Measurements from ENCODE around the gene CLIC6.

The CLIC6 gene

DNA sequence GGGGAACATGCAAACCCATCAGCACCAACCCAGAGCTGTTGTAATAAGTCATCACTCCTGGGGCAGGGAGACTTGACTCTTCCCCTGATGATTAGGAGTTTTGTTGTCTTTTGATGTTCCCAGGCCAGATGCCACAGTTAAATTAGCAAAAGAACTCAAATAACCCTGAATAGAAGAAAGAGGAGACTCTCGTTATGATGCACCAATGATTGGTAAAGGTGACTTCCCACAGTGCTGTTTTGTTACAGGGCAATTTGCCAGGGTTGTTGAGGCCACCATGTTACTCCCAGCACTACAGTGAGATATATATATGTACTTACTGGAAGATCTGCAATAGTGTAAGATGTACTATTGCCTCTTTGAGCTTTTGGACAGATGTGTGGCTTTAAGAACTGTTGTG is 29.5 kb upstream of the CLIC6 start:
- Histone ChIP-seq H3K4me1 (ENCODE audit: insufficient read depth, low read length) (no peaks in the 10 kb centered on the region), H3K27ac (ENCODE audit: low read depth, low read length) (no peak overlapping the region), H3K9me3 (ENCODE audit: insufficient read depth, low read depth, low read length) (no peaks in the 10 kb centered on the region), H3K27me3 (ENCODE audit: insufficient read depth, low read length) (no peaks in the 10 kb centered on the region), H3K4me3 (ENCODE audit: low read length) (no peak overlapping the region), H3K36me3 (ENCODE audit: insufficient read depth, low read length) (no peaks in the 10 kb centered on the region), H3K9ac (ENCODE audit: low read depth, low read length) (no peak overlapping the region)
- WGBS: 88% methylated on average over 1 of the region's 1 CpG

DNA sequence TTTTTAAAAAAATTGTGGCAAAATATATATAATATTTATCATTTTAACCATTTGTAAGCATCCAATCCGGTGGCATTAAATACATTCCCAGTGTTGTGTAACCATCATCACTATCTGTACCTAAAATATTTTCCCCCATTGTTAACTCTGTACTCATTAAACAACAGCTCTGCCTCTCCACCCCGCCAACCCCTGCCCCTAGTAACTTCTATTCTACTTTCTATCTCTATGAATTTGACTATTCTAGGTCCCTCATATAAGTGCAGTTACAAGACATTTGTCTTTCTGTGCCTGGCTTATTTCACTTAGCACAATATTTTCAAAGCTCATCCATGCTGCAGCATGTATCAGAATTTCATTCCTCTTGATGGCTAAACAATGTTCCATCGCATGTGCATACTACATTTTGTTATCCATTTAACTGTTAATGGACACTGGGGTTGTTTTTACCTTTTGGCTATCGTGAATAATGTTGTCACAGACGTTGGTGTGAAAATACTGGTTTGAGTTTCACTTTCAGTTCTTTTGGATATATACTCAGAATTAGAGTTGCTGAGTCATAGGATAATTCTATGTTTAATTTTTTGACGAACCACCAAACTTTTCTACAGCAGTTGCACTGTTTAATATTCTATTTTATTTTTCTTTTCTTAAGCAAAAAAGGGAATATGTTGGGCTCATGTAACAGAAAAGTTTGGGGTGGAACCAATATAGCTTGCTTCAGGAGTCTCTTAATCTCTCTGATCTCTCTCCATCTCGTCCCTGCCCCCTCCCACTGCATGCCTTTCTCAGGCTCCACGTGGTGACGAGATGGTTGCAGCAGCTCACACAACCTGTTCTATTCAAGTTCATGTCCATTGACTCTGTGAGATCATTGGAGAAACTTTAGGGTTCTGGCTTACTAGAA is 28.7 kb upstream of the CLIC6 start:
- Histone ChIP-seq H3K9ac (ENCODE audit: low read depth, low read length) (no peak overlapping the region), H3K4me3 (ENCODE audit: low read length) (no peak overlapping the region), H3K9me3 (ENCODE audit: insufficient read depth, low read depth, low read length) (no peaks in the 10 kb centered on the region), H3K4me1 (ENCODE audit: insufficient read depth, low read length) (no peaks in the 10 kb centered on the region), H3K36me3 (ENCODE audit: insufficient read depth, low read length) (no peaks in the 10 kb centered on the region), H3K27me3 (ENCODE audit: insufficient read depth, low read length) (no peaks in the 10 kb centered on the region), H3K27ac (ENCODE audit: low read depth, low read length) (no peak overlapping the region)
- WGBS: 69% methylated on average over 8 of the region's 9 CpGs

DNA sequence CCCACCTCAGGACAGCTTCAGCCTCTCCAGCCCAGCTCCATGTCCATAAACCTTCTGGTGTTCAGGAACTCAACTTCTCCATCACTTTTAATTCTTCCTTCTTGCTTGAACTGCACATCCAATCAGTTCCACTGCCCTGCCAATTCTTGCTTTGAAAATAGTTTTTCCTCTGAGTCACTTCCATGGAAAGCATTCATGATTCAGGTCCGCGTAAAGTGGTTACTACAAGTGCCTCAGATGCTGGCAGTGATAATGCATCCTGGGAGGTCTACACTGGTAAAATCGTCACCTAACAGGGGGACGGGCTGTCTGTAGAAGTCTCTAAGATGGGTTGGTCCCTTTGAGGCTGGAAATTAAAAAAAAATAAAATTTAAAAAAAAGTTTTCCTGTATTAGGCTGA is 27.9 kb upstream of the CLIC6 start:
- Histone ChIP-seq H3K36me3 (ENCODE audit: insufficient read depth, low read length) (no peaks in the 10 kb centered on the region), H3K27ac (ENCODE audit: low read depth, low read length) (no peak overlapping the region), H3K4me1 (ENCODE audit: insufficient read depth, low read length) (no peaks in the 10 kb centered on the region), H3K9ac (ENCODE audit: low read depth, low read length) (no peak overlapping the region), H3K4me3 (ENCODE audit: low read length) (no peak overlapping the region), H3K9me3 (ENCODE audit: insufficient read depth, low read depth, low read length) (no peaks in the 10 kb centered on the region), H3K27me3 (ENCODE audit: insufficient read depth, low read length) (no peaks in the 10 kb centered on the region)
- 89% methylated on average over 4 of the region's 4 CpGs for WGBS

DNA sequence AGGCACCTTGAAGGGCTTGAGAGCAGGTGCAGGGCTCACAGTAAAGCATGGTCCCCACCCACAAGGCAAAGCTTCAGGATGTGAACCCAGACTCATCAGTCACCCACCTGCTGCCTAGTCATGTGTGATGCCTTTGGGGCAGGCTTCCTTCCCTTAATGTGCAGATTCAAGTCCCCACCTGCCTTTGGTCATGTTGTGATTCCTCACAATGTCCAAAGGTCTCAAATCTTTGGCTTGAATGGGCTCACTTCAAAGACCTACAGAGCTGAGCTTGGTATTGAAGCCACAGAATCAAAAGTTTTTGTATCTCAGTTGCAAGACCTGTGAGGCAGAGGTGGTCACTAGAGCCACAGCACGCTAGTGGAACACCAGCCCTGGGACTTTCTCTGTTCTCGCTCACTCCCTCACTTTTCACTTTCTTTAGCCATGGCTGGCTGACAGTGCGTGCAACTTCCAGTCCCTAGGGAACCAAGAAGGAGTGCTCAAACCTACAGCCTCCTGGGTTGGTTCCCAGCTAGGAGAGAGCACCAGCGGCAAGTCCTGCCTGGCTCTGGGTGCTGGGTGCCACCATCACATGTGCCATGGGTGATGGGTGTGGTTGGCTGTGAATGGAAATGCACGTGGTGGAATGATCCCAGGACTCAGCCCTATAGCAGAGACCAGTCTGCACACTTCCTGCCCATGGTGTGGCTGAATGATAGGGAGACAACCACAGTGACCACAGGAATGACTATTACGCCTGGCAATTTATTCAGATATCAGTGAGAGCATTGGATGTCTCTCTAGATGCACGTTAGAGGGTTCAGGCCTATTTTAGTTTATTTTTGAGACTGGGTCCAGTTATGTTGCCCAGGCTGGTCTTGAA is 26.4 kb upstream of the CLIC6 start:
- Histone ChIP-seq H3K4me1 (ENCODE audit: insufficient read depth, low read length) (no peaks in the 10 kb centered on the region), H3K9ac (ENCODE audit: low read depth, low read length) (no peak overlapping the region), H3K9me3 (ENCODE audit: insufficient read depth, low read depth, low read length) (no peaks in the 10 kb centered on the region), H3K4me3 (ENCODE audit: low read length) (no peak overlapping the region), H3K27ac (ENCODE audit: low read depth, low read length) (no peak overlapping the region), H3K36me3 (ENCODE audit: insufficient read depth, low read length) (no peaks in the 10 kb centered on the region), H3K27me3 (ENCODE audit: insufficient read depth, low read length) (peaks cover 2% of the 10 kb centered on the region; the same call in 1 of the 2 replicates)
- 90% methylated on average over 7 of the region's 7 CpGs for WGBS

DNA sequence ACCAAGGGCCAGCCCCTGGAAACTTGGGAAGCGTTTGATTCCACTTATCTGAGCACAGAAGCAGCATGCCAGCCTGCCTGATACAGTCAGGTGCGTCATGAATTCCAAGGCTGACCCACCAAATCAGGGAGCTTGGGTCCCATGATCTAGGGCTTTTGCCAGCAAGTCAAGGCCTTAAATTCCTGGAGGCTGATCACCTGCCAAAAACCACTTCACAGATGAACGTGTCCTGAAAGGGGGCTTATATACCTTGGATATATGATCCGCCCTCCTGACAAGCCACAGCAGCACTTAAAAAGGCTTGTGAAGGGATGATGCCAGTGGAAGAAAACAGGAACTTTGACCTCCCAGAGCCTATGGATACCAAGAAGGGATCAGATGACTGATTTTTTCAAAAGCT is 24.0 kb upstream of the CLIC6 start:
- Histone ChIP-seq H3K9me3 (ENCODE audit: insufficient read depth, low read depth, low read length) (no peaks in the 10 kb centered on the region), H3K4me3 (ENCODE audit: low read length) (no peak overlapping the region), H3K27ac (ENCODE audit: low read depth, low read length) (no peak overlapping the region), H3K9ac (ENCODE audit: low read depth, low read length) (no peak overlapping the region), H3K36me3 (ENCODE audit: insufficient read depth, low read length) (no peaks in the 10 kb centered on the region), H3K27me3 (ENCODE audit: insufficient read depth, low read length) (peaks cover 2% of the 10 kb centered on the region; the same call in 1 of the 2 replicates), H3K4me1 (ENCODE audit: insufficient read depth, low read length) (no peaks in the 10 kb centered on the region)
- 96% methylated on average over 4 of the region's 4 CpGs for WGBS

DNA sequence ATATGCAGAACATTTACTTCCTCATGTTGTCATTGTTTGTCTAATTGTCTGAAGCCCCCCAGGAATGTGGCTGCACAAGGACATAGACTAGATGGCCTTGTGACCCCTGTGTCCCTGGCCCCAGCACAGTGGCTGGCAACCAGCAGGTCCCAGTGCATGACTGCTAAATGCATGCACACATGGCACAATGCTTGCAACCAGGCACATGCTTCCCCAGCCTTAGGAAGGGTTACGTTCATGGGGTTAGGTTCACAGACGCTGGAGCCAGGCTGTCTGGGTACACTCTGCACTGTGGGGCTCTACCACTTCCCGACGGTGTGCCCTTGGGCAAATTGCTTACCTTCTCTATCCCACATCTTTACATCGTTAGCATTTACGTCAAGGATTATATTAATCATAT is 21.2 kb upstream of the CLIC6 start:
- Histone ChIP-seq H3K9ac (ENCODE audit: low read depth, low read length) (no peak overlapping the region), H3K36me3 (ENCODE audit: insufficient read depth, low read length) (no peaks in the 10 kb centered on the region), H3K4me1 (ENCODE audit: insufficient read depth, low read length) (no peaks in the 10 kb centered on the region), H3K27me3 (ENCODE audit: insufficient read depth, low read length) (peaks cover 2% of the 10 kb centered on the region), H3K9me3 (ENCODE audit: insufficient read depth, low read depth, low read length) (no peaks in the 10 kb centered on the region), H3K4me3 (ENCODE audit: low read length) (no peak overlapping the region), H3K27ac (ENCODE audit: low read depth, low read length) (no peak overlapping the region)
- WGBS: 81% methylated on average over 5 of the region's 6 CpGs

DNA sequence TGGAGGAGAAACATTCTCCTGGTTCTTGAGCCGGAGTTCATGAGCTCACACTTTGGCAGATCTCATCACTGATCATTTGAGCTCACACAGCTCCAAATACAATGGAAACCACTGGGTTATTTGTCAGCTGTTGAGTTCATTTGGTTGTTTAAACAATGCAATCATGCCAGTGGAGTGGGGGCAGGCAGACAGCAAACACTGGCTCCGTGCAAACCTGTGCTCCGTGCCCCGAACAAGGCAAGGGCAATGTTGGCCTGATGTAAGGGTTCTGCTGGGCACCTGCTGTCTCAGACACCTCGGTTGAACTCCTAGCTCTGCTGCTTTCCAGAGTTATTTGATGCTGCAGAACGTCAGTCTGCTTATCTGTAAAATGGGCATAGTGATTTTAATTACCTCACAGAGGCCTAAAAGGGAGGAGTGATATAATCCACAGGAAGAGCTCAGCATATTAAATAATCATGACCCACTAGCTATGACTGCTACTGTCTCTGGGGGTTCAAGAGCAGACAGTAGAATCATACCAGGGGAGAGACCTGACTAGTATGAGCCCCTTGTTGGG is 20.0 kb upstream of the CLIC6 start:
- H3K27me3 ChIP-seq (ENCODE audit: insufficient read depth, low read length): peaks cover 2% of the 10 kb centered on the region
- no peak overlapping the region for H3K4me3 ChIP-seq (ENCODE audit: low read length)
- no peak overlapping the region for H3K27ac ChIP-seq (ENCODE audit: low read depth, low read length)
- H3K9me3 ChIP-seq (ENCODE audit: insufficient read depth, low read depth, low read length): no peaks in the 10 kb centered on the region
- H3K9ac ChIP-seq (ENCODE audit: low read depth, low read length): no peak overlapping the region
- H3K4me1 ChIP-seq (ENCODE audit: insufficient read depth, low read length): no peaks in the 10 kb centered on the region
- no peaks in the 10 kb centered on the region for H3K36me3 ChIP-seq (ENCODE audit: insufficient read depth, low read length)
- 84% methylated on average over 6 of the region's 6 CpGs for whole genome bisulfite sequencing

DNA sequence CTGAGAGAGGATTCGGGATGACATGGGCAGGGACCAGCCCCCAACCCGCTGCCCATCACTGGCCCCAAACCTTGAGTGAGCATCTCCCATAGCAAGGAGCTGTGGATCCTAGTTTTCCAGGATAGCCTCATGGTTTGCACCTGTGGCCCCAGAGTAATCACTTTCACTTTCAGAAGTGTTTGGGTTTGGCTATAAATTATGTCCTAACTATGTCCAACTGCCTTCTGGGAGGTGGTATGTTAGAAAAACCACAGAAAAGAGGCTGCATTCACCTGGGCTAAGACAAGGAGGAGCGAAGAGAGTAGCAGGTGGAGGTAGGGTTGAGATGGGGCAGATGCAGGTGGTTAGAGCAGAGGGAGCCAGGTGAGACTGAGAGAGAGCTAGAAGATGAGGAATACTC is 19.4 kb upstream of the CLIC6 start:
- Histone ChIP-seq H3K36me3 (ENCODE audit: insufficient read depth, low read length) (no peaks in the 10 kb centered on the region), H3K4me3 (ENCODE audit: low read length) (no peak overlapping the region), H3K9me3 (ENCODE audit: insufficient read depth, low read depth, low read length) (no peaks in the 10 kb centered on the region), H3K9ac (ENCODE audit: low read depth, low read length) (no peak overlapping the region), H3K27me3 (ENCODE audit: insufficient read depth, low read length) (peaks cover 2% of the 10 kb centered on the region), H3K4me1 (ENCODE audit: insufficient read depth, low read length) (no peaks in the 10 kb centered on the region), H3K27ac (ENCODE audit: low read depth, low read length) (no peak overlapping the region)
- 93% methylated on average over 3 of the region's 3 CpGs for WGBS

DNA sequence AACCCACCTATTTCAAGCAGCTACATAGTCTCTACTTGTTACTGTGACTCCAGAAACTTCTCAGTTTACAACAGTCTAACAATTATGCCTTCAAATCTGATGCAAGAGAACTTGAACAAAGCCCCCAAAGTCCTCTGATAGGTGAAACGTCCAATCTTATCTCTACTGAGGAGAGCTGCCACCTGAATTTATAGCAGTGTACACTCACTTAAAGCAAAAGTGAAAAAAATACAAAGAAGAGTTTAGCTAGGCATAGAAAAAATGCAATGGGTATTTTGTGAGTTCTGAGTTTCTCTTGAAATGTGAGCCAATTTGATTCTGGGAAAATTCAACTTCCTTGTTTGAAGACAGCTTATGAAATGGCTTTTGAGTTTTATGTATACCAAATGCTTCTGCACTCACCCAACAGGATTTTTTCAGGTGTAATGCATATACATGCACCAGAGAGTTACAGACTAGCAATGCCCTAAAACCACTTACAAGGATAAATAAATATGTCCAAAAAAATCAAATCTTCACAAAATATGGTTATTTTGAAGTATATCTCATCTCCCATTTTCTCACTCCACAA is 17.8 kb upstream of the CLIC6 start:
- Histone ChIP-seq H3K4me1 (ENCODE audit: insufficient read depth, low read length) (no peaks in the 10 kb centered on the region), H3K36me3 (ENCODE audit: insufficient read depth, low read length) (no peaks in the 10 kb centered on the region), H3K4me3 (ENCODE audit: low read length) (no peak overlapping the region), H3K27me3 (ENCODE audit: insufficient read depth, low read length) (peaks cover 2% of the 10 kb centered on the region), H3K9ac (ENCODE audit: low read depth, low read length) (no peak overlapping the region), H3K9me3 (ENCODE audit: insufficient read depth, low read depth, low read length) (no peaks in the 10 kb centered on the region), H3K27ac (ENCODE audit: low read depth, low read length) (no peak overlapping the region)
- WGBS: 77% methylated on average over 1 of the region's 1 CpG

DNA sequence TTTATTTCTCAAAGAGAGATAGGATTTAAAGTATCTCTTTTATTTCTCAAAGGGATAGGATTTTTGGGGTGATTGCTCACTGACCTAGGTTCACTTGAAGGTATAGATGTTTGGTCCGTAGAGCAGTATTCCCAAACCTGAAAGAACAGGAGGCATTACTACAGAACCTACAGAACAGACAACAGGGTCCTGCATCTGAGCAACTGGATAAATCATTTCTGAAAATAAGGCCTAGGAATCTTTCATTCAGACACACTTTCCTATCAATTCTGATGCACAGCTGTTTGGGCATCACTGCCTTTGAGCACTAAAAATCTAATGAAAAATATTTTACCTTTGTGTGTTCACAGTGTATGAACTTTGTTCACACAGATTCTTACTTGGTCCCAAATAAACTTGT is 17.2 kb upstream of the CLIC6 start:
- no CpG with 5 or more reads among the region's 1 CpG for WGBS
- Histone ChIP-seq H3K27ac (ENCODE audit: low read depth, low read length) (no peak overlapping the region), H3K27me3 (ENCODE audit: insufficient read depth, low read length) (peaks cover 2% of the 10 kb centered on the region), H3K4me1 (ENCODE audit: insufficient read depth, low read length) (no peaks in the 10 kb centered on the region), H3K9me3 (ENCODE audit: insufficient read depth, low read depth, low read length) (no peaks in the 10 kb centered on the region), H3K36me3 (ENCODE audit: insufficient read depth, low read length) (no peaks in the 10 kb centered on the region), H3K9ac (ENCODE audit: low read depth, low read length) (no peak overlapping the region), H3K4me3 (ENCODE audit: low read length) (no peak overlapping the region)

DNA sequence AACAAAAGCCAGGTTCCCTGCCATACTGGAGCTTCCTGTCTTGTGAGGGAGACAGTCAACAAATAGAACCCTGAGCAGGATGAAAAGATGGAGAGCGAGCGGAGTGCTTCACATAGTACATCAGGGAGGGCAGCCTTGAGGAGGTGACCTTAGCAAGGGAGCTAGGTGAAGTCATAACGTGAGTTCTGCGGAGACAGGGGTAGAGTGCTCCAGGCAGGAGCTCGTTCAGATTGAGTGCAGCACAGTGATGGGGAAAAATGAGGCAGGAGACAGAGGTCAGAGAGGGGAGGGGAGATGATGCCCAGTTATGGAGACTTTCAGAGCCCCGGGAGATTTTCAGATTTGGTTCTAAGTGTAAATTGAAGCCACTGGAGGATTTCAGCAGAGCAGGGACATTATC is 15.3 kb upstream of the CLIC6 start:
- WGBS: 91% methylated on average over 6 of the region's 6 CpGs
- no peaks in the 10 kb centered on the region for H3K36me3 ChIP-seq (ENCODE audit: insufficient read depth, low read length)
- no peak overlapping the region for H3K4me3 ChIP-seq (ENCODE audit: low read length)
- peaks cover 2% of the 10 kb centered on the region for H3K27me3 ChIP-seq (ENCODE audit: insufficient read depth, low read length)
- no peaks in the 10 kb centered on the region for H3K4me1 ChIP-seq (ENCODE audit: insufficient read depth, low read length)
- no peak overlapping the region for H3K27ac ChIP-seq (ENCODE audit: low read depth, low read length)
- no peak overlapping the region for H3K9ac ChIP-seq (ENCODE audit: low read depth, low read length)
- no peaks in the 10 kb centered on the region for H3K9me3 ChIP-seq (ENCODE audit: insufficient read depth, low read depth, low read length)

All from HUES64 (cell line).